IPS-11a (cell line): Measurements from ENCODE around the gene MROH2A.

ENCODE experiments used
- H3K4me3 ChIP-seq: one replicate; pipeline ENCODE4 v1.5.1; 2013; ENCODE audit warnings: low read depth, low read length, control low read depth

The MROH2A gene

DNA sequence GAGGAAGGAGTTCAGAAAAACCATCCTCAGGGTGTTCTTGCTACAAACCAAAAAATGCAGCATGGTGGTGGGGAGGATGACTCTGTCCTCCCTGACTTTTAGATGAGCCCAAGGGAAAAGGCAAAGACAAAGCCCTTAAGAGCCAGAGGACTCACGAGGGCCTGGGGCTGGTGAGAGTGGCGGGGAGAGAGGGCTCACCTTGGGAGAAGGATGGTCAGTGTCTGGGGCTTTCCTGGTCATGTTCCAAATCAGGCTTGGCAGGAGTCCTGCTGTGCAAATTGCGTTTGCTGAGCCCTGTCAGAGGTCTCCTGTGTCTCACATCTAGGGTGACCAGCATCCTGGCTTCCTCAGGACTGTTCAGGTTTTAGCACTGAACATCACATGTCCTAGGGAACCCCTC is 13.4 kb upstream of the MROH2A start:
- no peak overlapping the region for H3K4me3 ChIP-seq

DNA sequence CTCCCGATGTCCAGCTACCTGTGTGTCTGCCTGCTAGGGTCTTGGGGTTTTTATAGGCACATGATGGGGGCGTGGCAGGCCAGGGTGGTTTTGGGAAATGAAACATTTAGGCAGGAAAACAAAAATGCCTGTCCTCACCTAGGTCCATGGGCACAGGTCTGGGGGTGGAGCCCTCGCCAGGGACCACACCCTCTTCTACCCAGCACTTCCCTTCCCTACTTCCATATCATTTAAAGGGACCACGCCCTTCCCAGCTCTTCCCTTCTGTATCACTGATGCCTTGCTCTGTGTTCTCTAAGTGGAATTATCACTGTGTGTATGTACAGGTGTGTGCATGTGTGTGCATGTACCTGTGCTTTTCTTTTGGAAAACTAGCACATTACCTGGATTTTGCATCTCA is 11.7 kb upstream of the MROH2A start:
- no peak overlapping the region for H3K4me3 ChIP-seq

- H3K4me3 ChIP-seq = no peak overlapping the region
Observed at GRCh38 chr2:233768076-233768475, 10.1 kb upstream of the MROH2A start.

DNA sequence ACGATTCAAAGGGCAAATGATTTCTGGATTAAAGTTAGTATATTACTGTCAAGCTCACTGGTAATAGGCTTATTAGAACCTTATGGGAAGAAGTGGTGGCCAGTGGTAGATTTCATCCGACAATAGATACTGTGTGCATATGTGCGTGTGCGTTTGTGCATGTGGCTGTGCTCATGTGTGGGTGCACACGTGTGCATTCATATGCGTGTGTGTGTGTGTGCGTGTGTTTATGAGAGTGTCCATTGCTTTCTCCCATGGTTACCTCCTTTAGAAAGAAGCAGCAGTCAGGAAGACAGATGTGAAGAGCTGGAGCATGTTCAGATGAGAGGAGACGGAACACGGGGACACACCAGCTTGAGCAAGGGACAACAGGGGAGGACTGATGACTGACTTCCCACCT is 8.9 kb upstream of the MROH2A start:
- H3K4me3 ChIP-seq = no peak overlapping the region

DNA sequence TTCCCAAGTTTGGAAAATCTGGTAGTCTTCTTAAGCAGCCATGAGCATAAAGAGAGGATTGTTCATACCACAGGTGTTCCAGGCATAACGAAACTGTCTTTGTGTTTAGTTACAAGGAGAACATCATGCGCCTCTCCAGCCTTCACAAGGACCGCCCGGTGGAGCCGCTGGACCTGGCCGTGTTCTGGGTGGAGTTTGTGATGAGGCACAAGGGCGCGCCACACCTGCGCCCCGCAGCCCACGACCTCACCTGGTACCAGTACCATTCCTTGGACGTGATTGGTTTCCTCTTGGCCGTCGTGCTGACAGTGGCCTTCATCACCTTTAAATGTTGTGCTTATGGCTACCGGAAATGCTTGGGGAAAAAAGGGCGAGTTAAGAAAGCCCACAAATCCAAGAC is 6.0 kb upstream of the MROH2A start:
- H3K4me3 ChIP-seq = no peak overlapping the region

- no peak overlapping the region for H3K4me3 ChIP-seq
Observed at GRCh38 chr2:233772583-233772982, 5.5 kb upstream of the MROH2A start.

GRCh38 chr2:233773854-233774253 is 4.3 kb upstream of the MROH2A start:
- H3K4me3 ChIP-seq = no peak overlapping the region

- H3K4me3 ChIP-seq = no peak overlapping the region
Observed at GRCh38 chr2:233775414-233775813, 2.7 kb upstream of the MROH2A start.

- no peak overlapping the region for H3K4me3 ChIP-seq
Observed at GRCh38 chr2:233779722-233780121, 1.6 kb downstream of the MROH2A start.

GRCh38 chr2:233780771-233781170 is 2.6 kb downstream of the MROH2A start:
- no peak overlapping the region for H3K4me3 ChIP-seq

- no peak overlapping the region for H3K4me3 ChIP-seq
Observed at GRCh38 chr2:233789554-233789953, 11.4 kb downstream of the MROH2A start.

GRCh38 chr2:233791151-233791882 is 13.2 kb downstream of the MROH2A start:
- no peak overlapping the region for H3K4me3 ChIP-seq

DNA sequence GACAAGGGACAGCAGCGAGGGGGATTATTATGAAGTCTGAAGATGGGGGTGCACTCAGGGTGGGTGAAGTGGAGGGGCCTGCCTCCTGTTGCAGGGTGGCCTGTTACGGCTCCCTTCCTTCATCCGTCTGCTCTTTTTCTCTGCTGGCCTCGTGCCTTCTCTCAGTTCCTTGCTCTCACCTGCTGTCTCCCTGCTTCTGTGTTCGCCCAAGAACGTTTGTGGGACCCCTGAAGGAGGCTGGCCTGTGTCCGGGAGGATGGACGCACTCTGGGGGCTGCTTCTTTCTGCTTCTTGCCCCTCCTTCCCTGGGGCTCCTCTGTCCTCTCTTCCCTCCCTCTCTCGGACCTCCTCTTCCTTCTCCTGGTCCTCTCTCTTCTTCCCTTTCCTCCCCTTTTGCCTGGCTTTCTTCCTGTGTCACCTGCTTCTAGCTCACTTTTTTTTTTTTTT is 13.8 kb downstream of the MROH2A start:
- H3K4me3 ChIP-seq = no peak overlapping the region

GRCh38 chr2:233792720-233793119 is 14.6 kb downstream of the MROH2A start:
- no peak overlapping the region for H3K4me3 ChIP-seq

DNA sequence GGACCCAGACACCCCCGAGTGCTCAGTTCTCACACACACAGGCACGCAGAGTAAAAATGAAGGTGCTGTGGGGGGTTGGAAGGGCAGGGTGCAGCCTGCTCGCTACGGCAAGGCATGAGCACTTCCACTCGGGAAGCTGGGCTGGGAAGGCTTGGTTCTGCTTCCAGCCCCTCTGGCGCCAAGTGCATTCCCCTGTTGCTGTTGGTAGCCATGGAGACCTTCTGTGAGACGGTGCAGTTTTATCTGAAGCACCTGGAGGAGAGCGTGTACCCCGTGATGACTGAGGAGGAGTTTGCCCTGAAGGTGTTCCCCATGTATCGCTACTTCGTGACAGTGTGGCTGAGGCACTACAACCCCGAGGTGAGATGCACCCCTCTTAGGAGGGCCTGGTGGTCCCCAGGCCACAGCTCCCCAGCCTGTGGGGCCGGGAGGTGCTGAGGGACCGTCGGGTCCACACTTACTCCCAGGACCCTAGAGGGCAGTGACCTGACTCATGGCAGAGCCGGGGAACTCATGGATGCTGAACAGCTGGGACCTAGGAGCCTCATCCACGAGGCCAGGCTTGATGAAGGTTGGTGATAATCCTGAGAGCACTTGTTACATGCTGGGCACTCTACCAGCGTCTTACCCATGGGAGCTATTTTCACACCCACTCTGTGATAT is 15.5 kb downstream of the MROH2A start:
- no peak overlapping the region for H3K4me3 ChIP-seq

DNA sequence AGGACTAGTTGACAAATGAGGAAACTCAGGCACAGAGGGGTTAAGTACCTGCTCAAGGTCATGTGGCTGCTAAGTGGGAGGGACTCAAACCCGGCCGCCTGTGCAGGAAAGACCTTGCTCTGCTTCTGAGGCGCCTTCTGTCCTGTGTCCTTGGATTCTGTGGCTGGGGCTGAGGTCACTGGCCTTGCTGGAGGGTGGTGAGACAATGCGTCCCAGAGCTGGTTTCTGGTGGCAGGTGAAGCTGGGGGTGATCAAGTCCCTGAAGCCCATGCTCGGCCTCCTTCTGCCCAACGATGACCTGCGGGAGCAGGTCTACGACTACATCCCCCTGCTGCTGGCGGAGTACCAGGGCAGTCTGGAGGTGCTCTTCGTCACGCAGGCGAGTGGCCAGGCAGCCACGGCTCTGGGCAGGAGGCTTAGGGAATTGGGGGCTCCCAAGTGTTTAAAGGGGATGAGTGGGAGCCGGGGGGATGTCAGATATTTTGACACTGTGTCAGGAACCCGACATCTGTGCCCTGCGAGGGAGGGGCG is 16.1 kb downstream of the MROH2A start:
- H3K4me3 ChIP-seq = no peak overlapping the region

DNA sequence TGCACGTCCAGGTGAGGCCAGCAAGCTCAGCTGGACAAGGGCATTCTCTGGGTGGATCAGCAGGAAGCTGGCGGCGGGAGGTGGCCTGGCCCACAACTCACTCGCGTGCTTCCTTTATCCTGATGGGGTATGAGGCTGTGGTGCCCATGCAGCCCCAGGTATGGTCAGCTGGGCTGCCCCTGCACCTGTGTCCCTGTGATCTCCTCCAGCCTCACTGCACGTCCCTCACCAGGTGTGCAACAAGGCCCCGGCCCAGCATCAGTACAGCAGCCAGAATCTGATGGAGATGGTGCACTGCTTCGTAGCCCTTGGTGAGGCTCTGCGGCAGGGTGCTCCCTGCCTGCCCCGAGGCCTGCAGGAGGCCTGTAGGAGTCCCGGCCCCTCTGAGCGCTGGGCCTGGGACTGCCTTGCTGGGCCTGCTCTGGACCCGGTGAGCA is 17.6 kb downstream of the MROH2A start:
- H3K4me3 ChIP-seq = no peak overlapping the region

DNA sequence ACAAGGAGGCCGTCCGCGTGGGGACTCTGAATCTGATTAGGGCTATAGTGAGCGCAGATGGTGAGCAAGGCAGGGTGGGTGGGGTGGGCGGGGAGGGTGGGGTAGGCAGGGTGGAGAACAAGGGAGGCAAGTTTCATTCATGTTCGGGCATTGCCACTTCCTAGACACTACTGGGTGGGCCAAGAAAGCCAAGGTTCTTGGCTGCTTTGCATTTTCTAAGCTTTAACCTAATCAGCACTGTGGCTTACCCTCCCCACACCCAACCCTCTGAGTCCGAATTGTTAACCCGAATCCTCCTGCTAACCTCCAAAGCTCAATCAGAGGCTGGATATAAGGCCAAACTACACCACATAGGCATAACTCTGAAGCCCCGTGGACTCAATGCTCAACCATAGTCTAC is 18.1 kb downstream of the MROH2A start:
- no peak overlapping the region for H3K4me3 ChIP-seq

DNA sequence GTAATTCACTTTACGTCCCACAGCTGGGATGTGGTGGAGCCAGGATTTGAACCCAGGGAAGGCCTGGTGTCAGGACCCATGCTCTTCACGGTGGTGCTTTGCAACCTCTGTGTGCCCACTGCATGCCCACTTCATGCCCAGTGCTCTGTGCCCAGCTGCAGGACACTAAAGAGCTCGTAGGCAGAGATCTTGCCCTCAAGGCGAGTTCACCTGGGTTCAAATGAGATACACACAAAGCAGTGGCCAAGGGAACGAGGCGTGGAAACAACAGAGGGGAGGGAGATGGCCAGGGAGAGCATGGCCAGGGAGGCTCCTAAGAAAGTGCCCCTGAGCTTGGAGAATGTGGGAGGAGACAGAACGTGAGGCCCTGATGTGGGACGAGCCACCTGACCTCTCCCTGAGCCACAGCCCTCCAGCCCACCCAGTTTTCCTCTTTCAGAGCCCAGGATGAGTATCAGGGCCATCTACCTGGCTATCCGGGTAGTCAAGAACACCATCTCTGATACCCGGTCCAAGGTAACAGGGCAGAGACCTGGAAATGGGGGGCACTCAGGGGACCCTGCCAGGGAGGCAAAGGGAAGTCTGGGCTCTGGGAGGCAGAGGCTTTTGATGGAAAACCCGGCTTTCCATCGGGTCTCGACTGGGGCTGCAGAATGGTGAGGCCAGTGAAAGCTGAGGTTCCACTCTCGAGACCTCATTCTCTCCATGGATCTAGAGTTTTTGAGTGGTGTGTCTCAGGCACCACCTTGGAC is 20.4 kb downstream of the MROH2A start:
- H3K4me3 ChIP-seq = no peak overlapping the region

- no peak overlapping the region for H3K4me3 ChIP-seq
Observed at GRCh38 chr2:233799087-233799665, 21.0 kb downstream of the MROH2A start.

GRCh38 chr2:233799716-233800115 is 21.6 kb downstream of the MROH2A start:
- H3K4me3 ChIP-seq = no peak overlapping the region
